Hepatocyte (in vitro differentiated cells): ENCODE results near the gene TNFRSF4. TPM values are rescaled to one million over a fixed set of nuclear protein-coding genes. Genes with fewer than 3 reads are reported as not detected.

ENCODE experiments used
- DNase-seq: peaks from one replicate; pipeline ENCODE4 v3.0.0-alpha.2; 2016; ENCODE audit warnings: low spot score
- H2AFZ ChIP-seq: fragments of 200-600 bp; sonication (generic); 2 replicates; pipeline ENCODE4 v1.6.0; 2016; ENCODE audit warnings: antibody characterized with exemption, mild to moderate bottlenecking
- H3K27ac ChIP-seq: fragments of 200-600 bp; sonication (generic); 2 replicates; pipeline ENCODE4 v1.5.1; 2016; ENCODE audit warnings: mild to moderate bottlenecking
- H3K27me3 ChIP-seq: fragments of 200-600 bp; sonication (generic); 2 replicates; pipeline ENCODE4 v1.6.1; 2016
- H3K36me3 ChIP-seq: fragments of 200-600 bp; sonication (generic); replicated peaks from 2 replicates; pipeline ENCODE4 v1.5.1; 2016; ENCODE audit warnings: low read depth; ENCODE audit not compliant: insufficient read depth
- H3K4me1 ChIP-seq: fragments of 200-600 bp; sonication (generic); 2 replicates; pipeline ENCODE4 v1.5.1; 2016; ENCODE audit warnings: mild to moderate bottlenecking, moderate library complexity; ENCODE audit not compliant: insufficient read depth
- H3K4me2 ChIP-seq: fragments of 200-600 bp; sonication (generic); 2 replicates; pipeline ENCODE4 v1.6.0; 2016
- H3K4me3 ChIP-seq: fragments of 200-600 bp; sonication (generic); 2 replicates; pipeline ENCODE4 v1.5.1; 2016; ENCODE audit warnings: mild to moderate bottlenecking
- H3K79me2 ChIP-seq: fragments of 200-600 bp; sonication (generic); 2 replicates; pipeline ENCODE4 v1.6.0; 2017; ENCODE audit warnings: mild to moderate bottlenecking
- H3K9me2 ChIP-seq: fragments of 200-600 bp; sonication (generic); replicated peaks from 2 replicates; pipeline ENCODE4 v1.6.0; 2017; ENCODE audit warnings: mild to moderate bottlenecking; ENCODE audit not compliant: insufficient read depth
- H3K9me3 ChIP-seq: fragments of 200-600 bp; sonication (generic); 2 replicates; pipeline ENCODE4 v1.5.1; 2016; ENCODE audit warnings: low read depth, mild to moderate bottlenecking
- H4K20me1 ChIP-seq: fragments of 200-600 bp; sonication (generic); 2 replicates; pipeline ENCODE4 v1.6.0; 2016; ENCODE audit warnings: mild to moderate bottlenecking; ENCODE audit not compliant: insufficient read depth, poor library complexity, severe bottlenecking
- CTCF ChIP-seq: fragments of 200-600 bp; sonication (generic); IDR thresholded peaks from 2 replicates; pipeline ENCODE4 v1.5.1; 2016; ENCODE audit warnings: antibody characterized with exemption, mild to moderate bottlenecking; ENCODE audit not compliant: poor library complexity
- EZH2 ChIP-seq: fragments of 200-600 bp; sonication (generic); IDR thresholded peaks from 2 replicates; pipeline ENCODE4 v1.6.1; 2016; ENCODE audit warnings: antibody characterized with exemption, mild to moderate bottlenecking, borderline replicate concordance
- EZH2phosphoT487 ChIP-seq: fragments of 200-600 bp; sonication (generic); IDR thresholded peaks from one replicate; pipeline ENCODE4 v1.6.1; 2018; ENCODE audit warnings: antibody characterized with exemption, mild to moderate bottlenecking, low read depth, moderate library complexity; ENCODE audit not compliant: unreplicated experiment, severe bottlenecking
- WGBS: methylation state at CpG from one replicate; pipeline ENCODE4 v1.1.6; 2016; ENCODE audit warnings: low lambda C conversion rate; ENCODE audit errors: missing lambda C conversion rate; 5-methylcytosine and 5-hydroxymethylcytosine counted together
- polyA plus RNA-seq: library from polyadenylated mRNA; unstranded; fragments of >200 nt; fragmentation: Nextera tagmentation; extraction: Ambion mirVana; gene quantifications from 2 replicates; pipeline ENCODE4 v1.2.1, GENCODE V29; 2016
- total RNA-seq: library from RNA; depleted of rRNA; stranded (reverse); fragments of >200 nt; gene quantifications from 2 replicates; pipeline ENCODE4 v1.2.3, GENCODE V29; 2014

The TNFRSF4 gene
- total and polyA plus RNA-seq, 2 experiments from 2014 or later, result not detected

- H3K27ac ChIP-seq, result no peak overlapping the region
Observed at GRCh38 chr1:1225913-1226312, 12.0 kb upstream of the TNFRSF4 start.

GRCh38 chr1:1225238-1225845, 11.4 kb upstream of the TNFRSF4 start:
- peaks cover 41% of the 10 kb centered on the region for H4K20me1 ChIP-seq
- no peaks in the 10 kb centered on the region for H3K36me3 ChIP-seq
- DNase-seq, result no peak

More at GRCh38 chr1:1225913-1226312, 12.0 kb upstream of the TNFRSF4 start:
- WGBS, result 98% methylated on average over 17 of the region's 18 CpGs
- no peaks in the 10 kb centered on the region for H3K9me2 ChIP-seq
- peaks cover 12% of the 10 kb centered on the region for H3K4me1 ChIP-seq
- TF ChIP-seq EZH2phosphoT487 (no peak), EZH2 (no peak), CTCF (no peak)
- H3K79me2 ChIP-seq, result peaks cover 58% of the 10 kb centered on the region
- H3K9me3 ChIP-seq, result no peaks in the 10 kb centered on the region
- H3K4me2 ChIP-seq, result no peak overlapping the region
- H3K27me3 ChIP-seq, result no peaks in the 10 kb centered on the region
- no peak overlapping the region for H2AFZ ChIP-seq
- no peak overlapping the region for H3K4me3 ChIP-seq
- DNase-seq, result no peak
- H3K36me3 ChIP-seq, result no peaks in the 10 kb centered on the region
- H4K20me1 ChIP-seq, result peaks cover 44% of the 10 kb centered on the region

GRCh38 chr1:1223891-1224290, 9.9 kb upstream of the TNFRSF4 start:
- Histone ChIP-seq H3K36me3 (no peaks in the 10 kb centered on the region), H2AFZ (no peak overlapping the region), H3K27ac (no peak overlapping the region), H3K4me2 (no peak overlapping the region), H4K20me1 (peaks cover 34% of the 10 kb centered on the region), H3K79me2 (peaks cover 40% of the 10 kb centered on the region), H3K9me2 (no peaks in the 10 kb centered on the region), H3K4me3 (no peak overlapping the region), H3K9me3 (no peaks in the 10 kb centered on the region), H3K4me1 (no peaks in the 10 kb centered on the region), H3K27me3 (no peaks in the 10 kb centered on the region)
- WGBS, result 99% methylated on average over 17 of the region's 21 CpGs
- DNase-seq, result no peak
- TF ChIP-seq EZH2phosphoT487, result no peak
- no peak for TF ChIP-seq CTCF
- TF ChIP-seq EZH2, result no peak

More at GRCh38 chr1:1225238-1225845, 11.4 kb upstream of the TNFRSF4 start:
- no peaks in the 10 kb centered on the region for H3K9me3 ChIP-seq
- no peak overlapping the region for H2AFZ ChIP-seq
- 98% methylated on average over 32 of the region's 34 CpGs for WGBS
- no peak overlapping the region for H3K27ac ChIP-seq
- H3K4me2 ChIP-seq, result no peak overlapping the region
- H3K9me2 ChIP-seq, result no peaks in the 10 kb centered on the region
- H3K4me1 ChIP-seq, result peaks cover 9% of the 10 kb centered on the region
- TF ChIP-seq EZH2phosphoT487 (no peak), EZH2 (no peak)
- H3K27me3 ChIP-seq, result no peaks in the 10 kb centered on the region
- no peak overlapping the region for H3K4me3 ChIP-seq
- peaks cover 54% of the 10 kb centered on the region for H3K79me2 ChIP-seq

- Histone ChIP-seq H3K27me3 (no peaks in the 10 kb centered on the region), H3K9me2 (no peaks in the 10 kb centered on the region), H3K79me2 (peaks cover 34% of the 10 kb centered on the region), H3K27ac (no peak overlapping the region), H3K4me3 (no peak overlapping the region), H2AFZ (no peak overlapping the region), H3K4me1 (no peaks in the 10 kb centered on the region), H3K36me3 (no peaks in the 10 kb centered on the region), H3K4me2 (no peak overlapping the region), H3K9me3 (no peaks in the 10 kb centered on the region), H4K20me1 (peaks cover 34% of the 10 kb centered on the region)
- over 99% methylated on average over 12 of the region's 15 CpGs for WGBS
- no peak for DNase-seq
- TF ChIP-seq EZH2 (no peak), CTCF (no peak), EZH2phosphoT487 (no peak)
Observed at GRCh38 chr1:1223321-1223720, 9.4 kb upstream of the TNFRSF4 start.
